Erythroblast (primary cell): ENCODE measurements around the gene SEZ6L.

Experiments
- GATA1 ChIP-seq: IDR thresholded peaks from 2 replicates; pipeline ENCODE4 v1.6.1; 2011; ENCODE audit warnings: low read depth, mild to moderate bottlenecking, control low read depth, low read length, moderate library complexity
- POLR2A ChIP-seq: IDR thresholded peaks from 2 replicates; pipeline ENCODE4 v1.6.1; 2011; ENCODE audit warnings: mild to moderate bottlenecking, low read length

DNA sequence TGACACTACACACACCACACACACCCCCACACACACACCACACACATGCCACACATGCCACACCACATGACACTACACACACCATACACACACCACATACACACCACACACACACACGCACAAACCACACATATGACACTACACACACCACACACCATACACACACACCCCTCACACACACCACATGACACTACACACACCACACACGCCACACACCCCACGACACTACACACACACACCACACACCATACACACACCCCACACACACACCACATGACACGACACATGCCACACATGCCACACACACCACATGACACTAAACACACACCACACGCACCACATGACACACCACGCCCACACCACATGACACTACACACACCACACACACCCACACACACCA is 158.0 kb downstream of the SEZ6L start:
- no peak for TF ChIP-seq POLR2A
- no peak for TF ChIP-seq GATA1
